Naive thymus-derived CD4-positive, alpha-beta T cell (primary cell): Measurements from ENCODE around the gene SETX. TPM values are rescaled to one million over a fixed set of nuclear protein-coding genes. Genes with fewer than 3 reads are reported as not detected.

ENCODE experiments used
- ATAC-seq: fragments of 150-1000 bp; cut with Tn5 transposase; 2 replicates; pipeline ENCODE4 v1.10.0; 2021; ENCODE audit warnings: mild to moderate bottlenecking, moderate library complexity
- CTCF ChIA-PET: fragments of 350-600 bp; sonication (Branson Sonifier 250); formaldehyde crosslinking; loops from one replicate; lab custom pipeline; 2021; ENCODE audit warnings: antibody characterized with exemption; lab: Charles Lee
- POLR2A ChIA-PET: fragments of 350-600 bp; sonication (Branson Sonifier 250); formaldehyde crosslinking; loops from one replicate; lab custom pipeline; 2021; ENCODE audit warnings: antibody characterized with exemption, inconsistent platforms; lab: Charles Lee
- DNase-seq, 9 donors: peaks; one replicate each; pipeline versions ENCODE4 v3.0.0 to v3.0.0-alpha.2; 2020 to 2022; ENCODE audit warnings: mixed read lengths in 1 of 9
- H3K27ac ChIP-seq: one replicate; pipeline ENCODE4 v1.7.0; 2013; ENCODE audit warnings: mild to moderate bottlenecking, low read depth, low read length, moderate library complexity
- H3K27me3 ChIP-seq, 2 donors: one replicate each; pipeline ENCODE4 v1.7.0; 2013; ENCODE audit warnings: low read length in 2 of 2, mild to moderate bottlenecking in 2 of 2, moderate library complexity in 2 of 2; ENCODE audit not compliant: control insufficient read depth in 2 of 2, insufficient read depth in 2 of 2
- H3K36me3 ChIP-seq, 3 experiments: 1 replicate in 2 of 3; 2 replicates in 1 of 3; pipeline ENCODE4 v1.7.0; 2013; ENCODE audit warnings: low read length in 3 of 3, mild to moderate bottlenecking in 3 of 3, moderate library complexity in 1 of 3; ENCODE audit not compliant: insufficient read depth in 3 of 3, control insufficient read depth in 2 of 3
- H3K4me1 ChIP-seq, 2 donors: one replicate each; pipeline ENCODE4 v1.7.0; 2013; ENCODE audit warnings: low read length in 2 of 2, mild to moderate bottlenecking in 2 of 2, moderate library complexity in 1 of 2; ENCODE audit not compliant: control insufficient read depth in 2 of 2, insufficient read depth in 2 of 2
- H3K4me3 ChIP-seq: 2 replicates; pipeline ENCODE4 v1.7.0; 2013; ENCODE audit warnings: mild to moderate bottlenecking, low read length
- H3K9me3 ChIP-seq, 3 experiments: 1 replicate in 2 of 3; 2 replicates in 1 of 3; pipeline ENCODE4 v1.7.0; 2013; ENCODE audit warnings: low read length in 3 of 3; ENCODE audit not compliant: control insufficient read depth in 2 of 3
- H3K27ac Mint-ChIP-seq, 9 donors: one replicate each; pipeline ENCODE4 v1.8.0; 2020 to 2022; ENCODE audit warnings: mixed read lengths in 9 of 9, mild to moderate bottlenecking in 8 of 9, moderate library complexity in 5 of 9, inconsistent platforms in 2 of 9
- H3K27me3 Mint-ChIP-seq, 5 donors: one replicate each; pipeline ENCODE4 v1.8.0; 2021 to 2022; ENCODE audit warnings: mixed read lengths in 5 of 5, mild to moderate bottlenecking in 1 of 5
- H3K36me3 Mint-ChIP-seq, 5 donors: one replicate each; pipeline ENCODE4 v1.8.0; 2020 to 2022; ENCODE audit warnings: mixed read lengths in 5 of 5, mild to moderate bottlenecking in 3 of 5, inconsistent platforms in 1 of 5
- H3K4me1 Mint-ChIP-seq, 7 donors: one replicate each; pipeline ENCODE4 v1.8.0; 2020 to 2022; ENCODE audit warnings: mixed read lengths in 7 of 7, mild to moderate bottlenecking in 3 of 7, inconsistent platforms in 1 of 7
- H3K4me3 Mint-ChIP-seq, 10 donors: one replicate each; pipeline ENCODE4 v1.8.0; 2020 to 2022; ENCODE audit warnings: mild to moderate bottlenecking in 10 of 10, mixed read lengths in 10 of 10, moderate library complexity in 6 of 10, inconsistent platforms in 2 of 10
- H3K9me3 Mint-ChIP-seq, 11 donors: one replicate each; pipeline ENCODE4 v1.8.0; 2020 to 2022; ENCODE audit warnings: mixed read lengths in 11 of 11, mild to moderate bottlenecking in 4 of 11, inconsistent platforms in 1 of 11, moderate library complexity in 1 of 11
- intact Hi-C, 2 donors: fragments of 100-400 bp; cut with micrococcal nuclease; formaldehyde crosslinking; loops; one replicate each; pipeline ENCODE4 v1.15.1; 2023
- polyA plus RNA-seq, 2 donors: library from polyadenylated mRNA; unstranded; fragments of 300-500 nt; fragmentation: Illumina TruSeq; gene quantifications; one replicate each; pipeline ENCODE4 v1.2.3, GENCODE V29; 2021
- total RNA-seq, 6 experiments: library from RNA in 5 of 6; stranded (reverse) in 5 of 6; gene quantifications; 1 replicate in 5 of 6; 2 replicates in 1 of 6; pipeline ENCODE4 v1.2.3 and lab custom pipeline; 2021 to 2026

Gene SETX
- total and polyA plus RNA-seq, 7 experiments from 2014 or later, result 29.0 to 83.2 (median 66.1) TPM

DNA sequence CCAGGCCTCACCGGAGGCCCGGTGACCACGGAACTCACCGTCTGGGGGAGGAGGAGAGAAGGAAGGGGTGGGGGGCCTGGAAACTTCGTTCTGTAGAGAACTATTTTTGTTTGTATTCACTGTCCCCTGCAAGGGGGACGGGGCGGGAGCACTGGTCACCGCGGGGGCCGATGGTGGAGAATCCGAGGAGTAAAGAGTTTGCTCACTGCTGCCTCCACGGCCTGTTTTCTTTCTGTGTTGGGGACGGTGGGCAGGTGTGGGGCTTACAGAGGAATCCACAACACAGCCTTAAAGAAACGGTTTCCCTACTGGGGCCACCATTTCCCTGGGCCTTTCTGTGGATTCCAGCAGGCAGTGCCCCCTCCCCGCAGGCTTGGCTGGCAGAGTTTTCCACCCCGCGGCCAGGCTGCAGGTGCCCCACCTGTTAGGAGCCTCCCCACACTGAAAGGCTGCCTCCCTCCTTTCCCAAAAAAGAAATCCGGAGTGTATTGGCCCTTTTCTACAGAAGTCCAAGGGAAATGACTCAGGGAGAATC is 112.1 kb downstream of the SETX start:
- Histone ChIP-seq H3K27ac (peak overlapping the region; percentile 52), H3K9me3 (no peaks in the 10 kb centered on the region), H3K4me1 (peaks cover 11 to 12% of the 10 kb centered on the region in 2 donors), H3K36me3 (no peaks in the 10 kb centered on the region), H3K27me3 (no peaks in the 10 kb centered on the region), H3K4me3 (peak overlapping the region; percentile 73)
- ATAC-seq (no peak), DNase-seq (no peak)
- POLR2A ChIA-PET, result no interaction called here
- CTCF ChIA-PET, result no interaction called here
- H3K4me1 Mint-ChIP-seq, result peaks cover 5 to 22% (median 14%) of the 10 kb centered on the region in 7 donors
- intact Hi-C loops, result loop anchor here (5.0 to 10.0 kb wide), 5 partner anchors 165 to 1825 kb away; partner anchors contain the start of genes BRD3 (in 1 of the 2), MED27 (in 1 of the 2), POMT1 (in 1 of the 2) and TSC1 (in 1 of the 2)
- H3K27ac Mint-ChIP-seq, result peak overlapping the region; percentile 80 to 91 (median 88)
- peaks cover 0 to 31% (median 0%) of the 10 kb centered on the region in 5 donors for H3K27me3 Mint-ChIP-seq
- no peaks in the 10 kb centered on the region for H3K36me3 Mint-ChIP-seq
- peak overlapping the region; percentile 89 to 99 (median 94) for H3K4me3 Mint-ChIP-seq
- H3K9me3 Mint-ChIP-seq, result peaks cover 0 to 4% (median 0%) of the 10 kb centered on the region in 11 donors

GRCh38 chr9:132241840-132242620 is 112.8 kb downstream of the SETX start:
- Histone ChIP-seq H3K4me1 (peaks cover 11 to 12% of the 10 kb centered on the region in 2 donors), H3K36me3 (no peaks in the 10 kb centered on the region), H3K27me3 (no peaks in the 10 kb centered on the region), H3K27ac (peak overlapping the region; percentile 52), H3K9me3 (no peaks in the 10 kb centered on the region), H3K4me3 (peak overlapping the region; percentile 77)
- ATAC-seq (no peak), DNase-seq (peak in 8 of 9 donors; percentile 25 to 64 (median 49))
- Mint-ChIP-seq H3K27me3 (peaks cover 0 to 26% (median 0%) of the 10 kb centered on the region in 5 donors), H3K36me3 (no peaks in the 10 kb centered on the region), H3K4me3 (peak overlapping the region; percentile 89 to 99 (median 94)), H3K9me3 (peaks cover 0 to 4% (median 0%) of the 10 kb centered on the region in 11 donors), H3K4me1 (peaks cover 5 to 22% (median 14%) of the 10 kb centered on the region in 7 donors), H3K27ac (peak overlapping the region; percentile 80 to 91 (median 88))
- POLR2A ChIA-PET, result interaction anchor here (0.6 to 2.3 kb wide), 9 partner anchors 10 to 788 kb away, joined by 3 to 21 read pairs (median 3); partner anchors contain the start of gene SETX
- intact Hi-C loops, result loop anchor here (1.0 to 10.0 kb wide), 14 partner anchors 17 to 1825 kb away; partner anchors contain the start of genes MED27 (in 2 of the 2), BRD3 (in 1 of the 2), GTF3C5 (in 1 of the 2) and POMT1 (in 1 of the 2)
- CTCF ChIA-PET, result interaction anchor here (0.6 to 3.7 kb wide), 4 partner anchors 11 to 742 kb away, joined by 3 to 12 read pairs (median 5); no protein-coding TSS in a partner anchor

DNA sequence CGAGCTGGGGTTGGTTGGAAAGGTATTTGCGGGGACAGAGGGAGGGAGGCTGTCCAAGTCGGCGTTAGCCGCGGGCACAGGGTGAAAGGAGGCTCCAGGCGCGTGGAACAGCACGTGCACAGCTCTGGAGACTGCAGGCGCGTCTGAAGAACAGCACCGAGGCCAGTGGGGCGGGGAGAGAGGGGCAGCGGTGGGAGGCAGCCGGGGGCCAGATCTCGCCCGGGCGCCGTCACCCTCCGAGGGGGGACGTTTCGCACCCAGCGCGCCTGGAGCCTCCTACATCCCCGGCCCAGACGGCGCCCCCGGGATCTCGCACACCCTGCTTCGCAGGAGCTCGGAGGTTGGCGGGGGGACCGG is 113.3 kb downstream of the SETX start:
- H3K4me3 ChIP-seq, result peak overlapping the region; percentile 77
- ATAC-seq (no peak), DNase-seq (no peak)
- peaks cover 0 to 4% (median 0%) of the 10 kb centered on the region in 11 donors for H3K9me3 Mint-ChIP-seq
- POLR2A ChIA-PET, result interaction anchor here (0.6 to 2.3 kb wide), 10 partner anchors 10 to 788 kb away, joined by 3 to 21 read pairs (median 3); partner anchors contain the start of gene SETX
- CTCF ChIA-PET, result interaction anchor here (0.6 to 3.7 kb wide), 4 partner anchors 12 to 741 kb away, joined by 3 to 12 read pairs (median 5); no protein-coding TSS in a partner anchor
- no peaks in the 10 kb centered on the region for H3K9me3 ChIP-seq
- H3K27me3 Mint-ChIP-seq, result peaks cover 0 to 21% (median 0%) of the 10 kb centered on the region in 5 donors
- peaks cover 11 to 14% of the 10 kb centered on the region in 2 donors for H3K4me1 ChIP-seq
- no peaks in the 10 kb centered on the region for H3K36me3 ChIP-seq
- intact Hi-C loops, result loop anchor here (1.0 to 10.0 kb wide), 14 partner anchors 18 to 1826 kb away; partner anchors contain the start of genes MED27 (in 2 of the 2), BRD3 (in 1 of the 2), GTF3C5 (in 1 of the 2) and POMT1 (in 1 of the 2)
- H3K4me1 Mint-ChIP-seq, result peaks cover 5 to 22% (median 18%) of the 10 kb centered on the region in 7 donors
- peak overlapping the region; percentile 50 for H3K27ac ChIP-seq
- peak overlapping the region; percentile 97 to 99 (median 98) for H3K4me3 Mint-ChIP-seq
- peak overlapping the region; percentile 90 to 96 (median 94) for H3K27ac Mint-ChIP-seq
- no peaks in the 10 kb centered on the region for H3K36me3 Mint-ChIP-seq
- H3K27me3 ChIP-seq, result no peaks in the 10 kb centered on the region

- no peaks in the 10 kb centered on the region for H3K9me3 ChIP-seq
- H3K4me1 Mint-ChIP-seq, result peaks cover 5 to 24% (median 21%) of the 10 kb centered on the region in 7 donors
- ChIA-PET CTCF (interaction anchor here (1.0 to 3.7 kb wide), 3 partner anchors 12 to 484 kb away, joined by 3 to 12 read pairs (median 7); no protein-coding TSS in a partner anchor), POLR2A (interaction anchor here (0.6 to 2.3 kb wide), 10 partner anchors 11 to 789 kb away, joined by 3 to 21 read pairs (median 3); partner anchors contain the start of gene SETX)
- peak overlapping the region; percentile 90 to 96 (median 94) for H3K27ac Mint-ChIP-seq
- H3K4me3 ChIP-seq, result peak overlapping the region; percentile 77
- H3K27ac ChIP-seq, result peak overlapping the region; percentile 69
- H3K27me3 ChIP-seq, result no peaks in the 10 kb centered on the region
- H3K4me1 ChIP-seq, result peaks cover 11 to 17% of the 10 kb centered on the region in 2 donors
- DNase-seq (peak; percentile 98 to 100 (median 99)), ATAC-seq (peak; percentile 94)
- no peaks in the 10 kb centered on the region for H3K36me3 Mint-ChIP-seq
- H3K9me3 Mint-ChIP-seq, result peaks cover 0 to 4% (median 0%) of the 10 kb centered on the region in 11 donors
- H3K4me3 Mint-ChIP-seq, result peak overlapping the region; percentile 97 to 99 (median 98)
- no peaks in the 10 kb centered on the region for H3K36me3 ChIP-seq
- H3K27me3 Mint-ChIP-seq, result peaks cover 0 to 16% (median 0%) of the 10 kb centered on the region in 5 donors
- intact Hi-C loops, result loop anchor here (1.0 to 10.0 kb wide), 14 partner anchors 18 to 1826 kb away; partner anchors contain the start of genes MED27 (in 2 of the 2), BRD3 (in 1 of the 2), GTF3C5 (in 1 of the 2) and POMT1 (in 1 of the 2)
Observed at GRCh38 chr9:132240841-132241482, 113.8 kb downstream of the SETX start.

- Mint-ChIP-seq H3K4me1 (peaks cover 5 to 24% (median 21%) of the 10 kb centered on the region in 7 donors), H3K27ac (peak overlapping the region in 6 of 9 donors; percentile 67 to 94 (median 90)), H3K9me3 (peaks cover 0 to 4% (median 0%) of the 10 kb centered on the region in 11 donors), H3K36me3 (no peaks in the 10 kb centered on the region), H3K4me3 (peak overlapping the region in 9 of 10 donors; percentile 47 to 99 (median 97)), H3K27me3 (peaks cover 0 to 13% (median 0%) of the 10 kb centered on the region in 5 donors)
- Histone ChIP-seq H3K4me3 (peak overlapping the region; percentile 54), H3K4me1 (peaks cover 11 to 17% of the 10 kb centered on the region in 2 donors), H3K9me3 (no peaks in the 10 kb centered on the region), H3K27me3 (no peaks in the 10 kb centered on the region), H3K27ac (peak overlapping the region; percentile 69), H3K36me3 (no peaks in the 10 kb centered on the region)
- CTCF ChIA-PET, result interaction anchor here (2.0 to 3.7 kb wide), 4 partner anchors 13 to 481 kb away, joined by 7 to 15 read pairs (median 10); no protein-coding TSS in a partner anchor
- ATAC-seq (no peak), DNase-seq (peak in 2 of 9 donors; percentile 15 to 26)
- POLR2A ChIA-PET, result interaction anchor here (2.3 kb wide), 1 partner anchor 114 kb away, joined by 21 read pairs; the partner anchor contains the start of gene SETX
- intact Hi-C loops, result loop anchor here (2.0 to 10.0 kb wide), 8 partner anchors 79 to 1827 kb away; partner anchors contain the start of genes BRD3 (in 1 of the 2), GTF3C5 (in 1 of the 2), MED27 (in 1 of the 2) and POMT1 (in 1 of the 2)
Observed at GRCh38 chr9:132239999-132240840, 114.6 kb downstream of the SETX start.
